H1 (cell line): ENCODE measurements around the gene AGPAT2. TPM values are rescaled to one million over a fixed set of nuclear protein-coding genes. Genes with fewer than 3 reads are reported as not detected.

ENCODE experiments used
- CTCF ChIA-PET: fragments of 300-600 bp; sonication (Branson Sonifier 250); formaldehyde crosslinking; loops from one replicate; lab custom pipeline; 2021; ENCODE audit not compliant: partially characterized antibody; lab: Charles Lee
- POLR2A ChIA-PET: fragments of 300-600 bp; sonication (Branson Sonifier 250); formaldehyde crosslinking; loops from one replicate; lab custom pipeline; 2021; ENCODE audit warnings: inconsistent platforms; ENCODE audit not compliant: partially characterized antibody; lab: Charles Lee
- DNase-seq, 2 experiments: peaks; one replicate each; pipeline versions ENCODE4 v3.0.0 to v3.0.0-alpha.2; 2010 to 2022; ENCODE audit warnings: low spot score in 2 of 2, low read depth in 1 of 2, mixed read lengths in 1 of 2
- FAIRE-seq: peaks from 2 replicates; lab custom pipeline; 2011; peaks lifted over from hg19 to GRCh38; lab: Jason Lieb, UNC
- H2AFZ ChIP-seq: 2 replicates; pipeline ENCODE4 v1.8.1; 2012; ENCODE audit warnings: low read length, inconsistent platforms
- H2AK5ac ChIP-seq: 2 replicates; pipeline ENCODE4 v1.6.1; 2013; ENCODE audit warnings: low read depth, low read length
- H2BK120ac ChIP-seq: replicated peaks from 2 replicates; pipeline ENCODE3; 2013; ENCODE audit warnings: low read depth, low read length, inconsistent platforms
- H2BK12ac ChIP-seq: 2 replicates; pipeline ENCODE4 v1.6.1; 2013; ENCODE audit warnings: low read depth, low read length
- H2BK15ac ChIP-seq: 2 replicates; pipeline ENCODE4 v1.6.1; 2013; ENCODE audit warnings: low read length
- H2BK20ac ChIP-seq: 2 replicates; pipeline ENCODE4 v1.6.1; 2013; ENCODE audit warnings: low read length
- H2BK5ac ChIP-seq: 2 replicates; pipeline ENCODE4 v1.6.1; 2013; ENCODE audit warnings: low read depth, low read length
- H3K14ac ChIP-seq: 2 replicates; pipeline ENCODE4 v1.6.1; 2013; ENCODE audit warnings: inconsistent platforms; ENCODE audit not compliant: insufficient read length
- H3K18ac ChIP-seq: 2 replicates; pipeline ENCODE4 v1.6.1; 2013; ENCODE audit warnings: low read length; ENCODE audit errors: extremely low read depth
- H3K23ac ChIP-seq: 2 replicates; pipeline ENCODE4 v1.6.1; 2013; ENCODE audit warnings: inconsistent platforms; ENCODE audit not compliant: insufficient read length
- H3K23me2 ChIP-seq: 2 replicates; pipeline ENCODE4 v1.6.1; 2013; ENCODE audit warnings: low read depth, low read length
- H3K27ac ChIP-seq: 2 replicates; pipeline ENCODE4 v1.6.1; 2011; ENCODE audit warnings: low read depth, low read length, inconsistent platforms
- H3K27me3 ChIP-seq, 4 experiments: replicated peaks in 1 of 4; 1 replicate in 1 of 4; 2 replicates in 3 of 4; pipeline versions ENCODE4 v1.6.1 to v1.8.1; 2011 to 2013; ENCODE audit warnings: low read length in 3 of 4, mild to moderate bottlenecking in 3 of 4, inconsistent platforms in 2 of 4, mixed read lengths in 2 of 4, moderate library complexity in 1 of 4; ENCODE audit not compliant: control insufficient read depth in 3 of 4, insufficient read depth in 3 of 4; ENCODE audit errors: extremely low read depth in 1 of 4
- H3K36me3 ChIP-seq, 4 experiments: 2 replicates each; pipeline versions ENCODE4 v1.6.1 to v1.8.1; 2011 to 2013; ENCODE audit warnings: mild to moderate bottlenecking in 4 of 4, low read length in 3 of 4, moderate library complexity in 2 of 4, control low read depth in 1 of 4, inconsistent platforms in 1 of 4; ENCODE audit not compliant: insufficient read depth in 4 of 4, control insufficient read depth in 2 of 4
- H3K4ac ChIP-seq: replicated peaks from 2 replicates; pipeline ENCODE3; 2013; ENCODE audit warnings: low read length, low read depth, mixed read lengths, inconsistent platforms; ENCODE audit not compliant: insufficient read length
- H3K4me1 ChIP-seq, 4 experiments: replicated peaks in 1 of 4; 1 replicate in 1 of 4; 2 replicates in 3 of 4; pipeline versions ENCODE4 v1.6.1 to v1.8.1; 2011 to 2013; ENCODE audit warnings: low read length in 3 of 4, inconsistent platforms in 2 of 4, mixed read lengths in 1 of 4; ENCODE audit not compliant: insufficient read depth in 4 of 4, control insufficient read depth in 3 of 4
- H3K4me2 ChIP-seq, 2 experiments: 2 replicates each; pipeline versions ENCODE4 v1.6.1 to v1.8.1; 2011 to 2013; ENCODE audit warnings: low read depth in 2 of 2, low read length in 2 of 2, control low read depth in 1 of 2, inconsistent platforms in 1 of 2, mild to moderate bottlenecking in 1 of 2; ENCODE audit not compliant: insufficient read depth in 1 of 2
- H3K4me3 ChIP-seq, 4 experiments: fragments of 200-600, 300-600 bp in 1 of 4; sonication (generic), shearing (Covaris generic), sonication (Bioruptor Twin) in 1 of 4; 2 replicates each; pipeline versions ENCODE4 v1.5.1 to v1.8.1; 2011 to 2016; ENCODE audit warnings: low read length in 4 of 4, low read depth in 3 of 4, control low read depth in 2 of 4, inconsistent platforms in 2 of 4, mild to moderate bottlenecking in 2 of 4, mixed read lengths in 1 of 4, moderate library complexity in 1 of 4; ENCODE audit not compliant: insufficient read depth in 2 of 4; ENCODE audit errors: extremely low read depth in 1 of 4
- H3K56ac ChIP-seq: replicated peaks from 2 replicates; pipeline ENCODE3; 2013; ENCODE audit warnings: low read depth, mild to moderate bottlenecking, mixed read lengths, low read length, inconsistent platforms; ENCODE audit not compliant: insufficient read length
- H3K79me1 ChIP-seq: 2 replicates; pipeline ENCODE4 v1.6.1; 2013; ENCODE audit warnings: low read depth, low read length, control low read depth
- H3K79me2 ChIP-seq, 2 experiments: 2 replicates each; pipeline versions ENCODE4 v1.6.1 to v1.8.1; 2012 to 2013; ENCODE audit warnings: low read length in 2 of 2, mild to moderate bottlenecking in 2 of 2, inconsistent platforms in 1 of 2; ENCODE audit not compliant: insufficient read depth in 2 of 2, control insufficient read depth in 1 of 2
- H3K9ac ChIP-seq, 4 experiments: replicated peaks in 1 of 4; 1 replicate in 1 of 4; 2 replicates in 3 of 4; pipeline versions ENCODE4 v1.6.1 to v1.8.1; 2011 to 2013; ENCODE audit warnings: low read depth in 3 of 4, low read length in 3 of 4, control low read depth in 2 of 4, mild to moderate bottlenecking in 2 of 4, moderate library complexity in 2 of 4, inconsistent platforms in 1 of 4; ENCODE audit errors: extremely low read depth in 1 of 4
- H3K9me3 ChIP-seq, 2 experiments: 2 replicates each; pipeline versions ENCODE4 v1.6.1 to v1.8.1; 2012 to 2013; ENCODE audit warnings: mild to moderate bottlenecking in 2 of 2, moderate library complexity in 2 of 2, control low read depth in 1 of 2, inconsistent platforms in 1 of 2, low read depth in 1 of 2, low read length in 1 of 2, mixed read lengths in 1 of 2; ENCODE audit not compliant: insufficient read depth in 2 of 2
- H4K20me1 ChIP-seq, 2 experiments: replicated peaks in 1 of 2; 2 replicates each; pipeline versions ENCODE3 to v1.8.1; 2011 to 2013; ENCODE audit warnings: inconsistent platforms in 2 of 2, low read length in 2 of 2, mild to moderate bottlenecking in 1 of 2; ENCODE audit not compliant: insufficient read depth in 2 of 2, control insufficient read depth in 1 of 2
- H4K5ac ChIP-seq: 2 replicates; pipeline ENCODE4 v1.6.1; 2013; ENCODE audit warnings: low read length, low read depth, mixed read lengths, inconsistent platforms; ENCODE audit not compliant: insufficient read length
- H4K8ac ChIP-seq: 2 replicates; pipeline ENCODE4 v1.8.0; 2013; ENCODE audit warnings: mild to moderate bottlenecking, moderate library complexity, low read length, inconsistent platforms; ENCODE audit not compliant: insufficient read depth; ENCODE audit errors: extremely low read depth
- H4K91ac ChIP-seq: replicated peaks from 2 replicates; pipeline ENCODE3; 2013; ENCODE audit warnings: low read length, mixed read lengths, inconsistent platforms; ENCODE audit not compliant: insufficient read length
- CBX5 ChIP-seq: fragments of 300-800, 300-1000 bp; sonication (generic); IDR thresholded peaks from 2 replicates; pipeline ENCODE4 v1.7.1; 2016; ENCODE audit warnings: antibody characterized with exemption, low read length, low read depth
- HDAC6 ChIP-seq: IDR thresholded peaks from one replicate; pipeline ENCODE4 v1.7.1; 2012; ENCODE audit warnings: low read depth, mild to moderate bottlenecking, inconsistent platforms, low read length, moderate library complexity
- MAFK ChIP-seq: IDR thresholded peaks from 2 replicates; pipeline ENCODE4 v1.6.1; 2012; ENCODE audit warnings: low read depth, mild to moderate bottlenecking, improper control_type of control experiment, low read length
- NANOG ChIP-seq: IDR thresholded peaks from 2 replicates; pipeline ENCODE4 v1.6.1; 2011; ENCODE audit warnings: low read length, low read depth, mild to moderate bottlenecking, inconsistent platforms; ENCODE audit not compliant: insufficient read depth, poor library complexity, severe bottlenecking
- SRF ChIP-seq: IDR thresholded peaks from 2 replicates; pipeline ENCODE4 v1.6.1; 2011; ENCODE audit warnings: mild to moderate bottlenecking, low read depth, low read length, moderate library complexity
- WGBS, 2 experiments: shearing (Covaris generic) in 1 of 2; methylation state at CpG; one replicate each; pipeline versions ENCODE4 v1.1.6 to v1.1.7; 2013 to 2015; ENCODE audit warnings: low lambda C conversion rate in 2 of 2, mixed read lengths in 2 of 2, inconsistent platforms in 1 of 2, low coverage in 1 of 2, missing lambda C conversion rate in 1 of 2; ENCODE audit not compliant: insufficient replicate concordance in 2 of 2, insufficient coverage in 1 of 2, insufficient read length in 1 of 2; ENCODE audit errors: extremely low coverage in 1 of 2, missing lambda C conversion rate in 1 of 2; 5-methylcytosine and 5-hydroxymethylcytosine counted together
- polyA plus RNA-seq, 7 experiments: library from polyadenylated mRNA; depleted of rRNA in 3 of 7; stranded (reverse) in 5 of 7; unstranded in 2 of 7; fragments of >200 nt in 5 of 7; fragments of 200-250 nt in 2 of 7; gene quantifications; 1 replicate in 5 of 7; 2 replicates in 1 of 7; 4 replicates in 1 of 7; pipeline versions ENCODE4 v1.2.1 to v1.2.3, GENCODE V29; 2011 to 2013; ENCODE audit warnings: missing spikeins in 2 of 7, mixed read lengths in 2 of 7
- total RNA-seq: library from RNA; stranded (reverse); fragmentation: NEBNext Ultra II Directional; extraction: Animal tissue kit (Norgen Biotek cat#: 25700); gene quantifications from 2 replicates; pipeline ENCODE4 v1.2.1, GENCODE V29; 2021

The AGPAT2 gene
- total and polyA plus RNA-seq, 2 of the 8 experiments (the other 6 are each of a cell fraction or from before 2014, with no cell fraction given), result 31.6 to 37.6 TPM

DNA sequence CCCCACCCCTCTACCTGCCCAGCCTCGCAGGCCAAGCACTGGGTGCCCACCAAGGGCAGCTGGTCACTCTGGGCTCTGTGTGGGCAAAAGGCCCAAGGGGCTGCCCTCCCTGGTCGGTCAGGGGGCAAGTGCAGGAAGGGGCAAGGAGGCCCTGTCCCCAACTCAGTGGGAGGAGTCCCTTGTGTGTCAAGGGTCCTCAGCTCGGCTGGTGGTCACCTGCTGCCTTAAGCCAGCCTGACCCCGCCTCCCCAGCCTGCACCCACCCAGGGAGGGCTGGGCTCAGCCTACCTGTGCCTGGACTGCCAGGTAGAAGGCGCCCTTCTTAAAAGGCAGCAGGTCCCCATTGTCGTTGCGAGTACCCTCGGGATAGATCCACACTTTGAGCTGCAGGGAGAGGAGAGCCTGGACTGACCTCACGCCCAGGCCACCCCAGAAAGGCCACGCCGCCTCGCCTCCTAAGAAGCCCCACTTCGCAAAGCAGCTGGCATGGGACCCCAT is 10.9 kb downstream of the AGPAT2 start:
- CTCF ChIA-PET, result interaction anchor here (0.7 to 6.5 kb wide), 12 partner anchors 9 to 1459 kb away, joined by 3 to 125 read pairs (median 6); partner anchors contain the start of gene AGPAT2

More for the DNA sequence above, 10.9 kb downstream of the AGPAT2 start:
- H4K5ac ChIP-seq, result no peak overlapping the region
- H2BK12ac ChIP-seq, result no peak overlapping the region
- peaks cover 0 to 4% (median 0%) of the 10 kb centered on the region in 4 experiments; a peak in 1 of 7 replicates for H3K4me1 ChIP-seq
- no peak overlapping the region for H3K14ac ChIP-seq
- no peak overlapping the region for H3K56ac ChIP-seq
- no peak overlapping the region for H2BK5ac ChIP-seq
- no peak overlapping the region for H3K27ac ChIP-seq
- H3K23ac ChIP-seq, result no peak overlapping the region
- no peaks in the 10 kb centered on the region for H3K79me2 ChIP-seq
- POLR2A ChIA-PET, result interaction anchor here (0.7 to 1.2 kb wide), 4 partner anchors 8 to 52 kb away, joined by 3 to 4 read pairs (median 3); no protein-coding TSS in a partner anchor
- no peaks in the 10 kb centered on the region for H3K9me3 ChIP-seq
- no peak overlapping the region for H3K4me3 ChIP-seq
- peaks cover 0 to 2% of the 10 kb centered on the region in 2 experiments for H4K20me1 ChIP-seq
- no peak overlapping the region for H3K4me2 ChIP-seq
- H3K18ac ChIP-seq, result no peak overlapping the region
- H4K8ac ChIP-seq, result peak overlapping the region; percentile 25; the same call in 1 of the 2 replicates
- DNase-seq (no peak), FAIRE-seq (no peak)
- H3K27me3 ChIP-seq, result no peaks in the 10 kb centered on the region
- H3K79me1 ChIP-seq, result no peaks in the 10 kb centered on the region
- no peaks in the 10 kb centered on the region for H3K23me2 ChIP-seq
- no peak overlapping the region for H4K91ac ChIP-seq
- H3K36me3 ChIP-seq, result no peaks in the 10 kb centered on the region; a peak in 2 of 8 replicates
- TF ChIP-seq CBX5, result no peak
- no peak for TF ChIP-seq MAFK
- TF ChIP-seq SRF, result no peak
- no peak for TF ChIP-seq HDAC6
- no peak for TF ChIP-seq NANOG
- H3K4ac ChIP-seq, result no peak overlapping the region
- 91% methylated on average over 13 of the region's 13 CpGs; no CpG with 5 or more reads in 1 of the 2 experiments for WGBS, 2 experiments
- no peak overlapping the region for H2BK20ac ChIP-seq
- no peak overlapping the region for H2AK5ac ChIP-seq
- H3K9ac ChIP-seq, result no peak overlapping the region
- no peak overlapping the region for H2BK120ac ChIP-seq
- H2AFZ ChIP-seq, result no peak overlapping the region
- H2BK15ac ChIP-seq, result no peak overlapping the region
